ENCODE results near the gene C6orf163. TPM values are rescaled to one million over a fixed set of nuclear protein-coding genes. Genes with fewer than 3 reads are reported as not detected.
"Not testable (repeated sequence)": the region's sequence is repeated elsewhere in the genome, so short reads cannot be mapped to it uniquely, and the experiment has no call there.

The C6orf163 gene
- total RNA-seq (2021) = 2.1 TPM in 2 replicates
- percentile 69 among the genes with signal in this experiment for Bru-seq, nascent RNA
- percentile 75 among the genes with signal in this experiment for BruChase-seq, experiment 1, labeled RNA remaining after a 2-hour chase
- percentile 60 among the genes with signal in this experiment for BruChase-seq, experiment 2, labeled RNA remaining after a 6-hour chase
- long read RNA-seq = 0 reads

DNA sequence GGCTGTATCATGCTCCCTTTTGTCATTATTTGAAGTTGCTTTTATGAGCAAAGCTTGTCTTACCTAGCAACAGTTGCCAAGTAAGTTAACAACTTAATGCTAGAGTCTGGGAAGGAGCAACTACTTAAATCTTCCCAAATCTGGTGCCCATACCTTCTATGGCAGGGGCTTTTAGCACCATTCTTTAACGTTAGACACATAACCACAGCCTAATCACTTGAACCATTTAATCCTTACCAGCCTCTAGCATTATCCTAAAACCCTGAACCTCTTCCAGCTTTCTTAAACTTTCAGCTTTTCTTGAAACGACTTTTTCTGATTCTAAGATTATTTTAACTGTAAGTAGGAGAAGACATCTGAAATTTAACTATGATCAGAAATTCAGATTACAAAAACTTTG lies at the start of gene C6orf163:
Gene C6orf163 (plus strand): TSS at position 83 of the 400 bp plus-strand sequence. CDS start 287 bp downstream, at position 370.
- BruUV-seq (replicated peaks) = no TSS peak
- intact Hi-C loops (cut with micrococcal nuclease; ENCODE audit: unreplicated experiment) = no loop called here
- Histone ChIP-seq H3K27ac (ENCODE audit: low read depth, low read length, poor library complexity, severe bottlenecking) (no peak within 1 kb of the TSS), H3K36me3 (ENCODE audit: insufficient read depth, low read length, poor library complexity, severe bottlenecking) (no peaks in the 10 kb centered on the region), H3K9me3 (ENCODE audit: low read depth, low read length, poor library complexity, severe bottlenecking) (no peaks in the 10 kb centered on the region), H3K27me3 (replicated peaks; ENCODE audit: insufficient read depth, low read depth, low read length, poor library complexity) (no peaks in the 10 kb centered on the region), H3K4me1 (ENCODE audit: insufficient read depth, low read length, poor library complexity, severe bottlenecking) (peaks cover 9% of the 10 kb centered on the region), H3K4me3 (ENCODE audit: low read depth, low read length, poor library complexity, severe bottlenecking) (no peak within 1 kb of the TSS)
- ChIA-PET POLR2A (ENCODE audit: low non-redundant PET) (no interaction called here), CTCF (no interaction called here)
- no peak for DNase-seq (ENCODE audit: low spot score)
- no peak for TF ChIP-seq CTCF (conservative IDR thresholded peaks at IDR 0.05; ENCODE audit: low read depth, low read length)

- TF ChIP-seq EZH2 (IDR thresholded peaks at IDR 0.05; ENCODE audit: borderline replicate concordance, low read depth, low read length, poor library complexity, severe bottlenecking) (no peak), CTCF (conservative IDR thresholded peaks at IDR 0.05; ENCODE audit: low read depth, low read length) (no peak)
- ChIA-PET CTCF (no interaction called here), POLR2A (ENCODE audit: low non-redundant PET) (interaction anchor here (0.5 kb wide), 1 partner anchor 250 kb away, joined by 4 read pairs; no protein-coding TSS in a partner anchor)
- intact Hi-C loops (cut with micrococcal nuclease; ENCODE audit: unreplicated experiment) = no loop called here
- Histone ChIP-seq H3K4me1 (ENCODE audit: insufficient read depth, low read length, poor library complexity, severe bottlenecking) (no peaks in the 10 kb centered on the region), H3K9me3 (ENCODE audit: low read depth, low read length, poor library complexity, severe bottlenecking) (no peaks in the 10 kb centered on the region), H3K27ac (ENCODE audit: low read depth, low read length, poor library complexity, severe bottlenecking) (no peak overlapping the region), H3K27me3 (replicated peaks; ENCODE audit: insufficient read depth, low read depth, low read length, poor library complexity) (peaks cover 67% of the 10 kb centered on the region), H3K36me3 (ENCODE audit: insufficient read depth, low read length, poor library complexity, severe bottlenecking) (no peaks in the 10 kb centered on the region), H3K4me3 (ENCODE audit: low read depth, low read length, poor library complexity, severe bottlenecking) (no peak overlapping the region)
- DNase-seq (ENCODE audit: low spot score) = no peak
- no TSS peak for BruUV-seq (replicated peaks)
Measured at GRCh38 chr6:87297119-87297518, 47.5 kb upstream of the C6orf163 start.

- H3K36me3 ChIP-seq (ENCODE audit: insufficient read depth, low read length, poor library complexity, severe bottlenecking); BruUV-seq (replicated peaks); POLR2A ChIA-PET (ENCODE audit: low non-redundant PET); DNase-seq (ENCODE audit: low spot score); H3K4me3 ChIP-seq (ENCODE audit: low read depth, low read length, poor library complexity, severe bottlenecking); intact Hi-C loops (cut with micrococcal nuclease; ENCODE audit: unreplicated experiment); CTCF ChIA-PET; H3K4me1 ChIP-seq (ENCODE audit: insufficient read depth, low read length, poor library complexity, severe bottlenecking); H3K27ac ChIP-seq (ENCODE audit: low read depth, low read length, poor library complexity, severe bottlenecking); H3K9me3 ChIP-seq (ENCODE audit: low read depth, low read length, poor library complexity, severe bottlenecking): not testable (repeated sequence)
- peaks cover 37% of the 10 kb centered on the region for H3K27me3 ChIP-seq (replicated peaks; ENCODE audit: insufficient read depth, low read depth, low read length, poor library complexity)
Measured at GRCh38 chr6:87301277-87301676, 43.3 kb upstream of the C6orf163 start.

DNA sequence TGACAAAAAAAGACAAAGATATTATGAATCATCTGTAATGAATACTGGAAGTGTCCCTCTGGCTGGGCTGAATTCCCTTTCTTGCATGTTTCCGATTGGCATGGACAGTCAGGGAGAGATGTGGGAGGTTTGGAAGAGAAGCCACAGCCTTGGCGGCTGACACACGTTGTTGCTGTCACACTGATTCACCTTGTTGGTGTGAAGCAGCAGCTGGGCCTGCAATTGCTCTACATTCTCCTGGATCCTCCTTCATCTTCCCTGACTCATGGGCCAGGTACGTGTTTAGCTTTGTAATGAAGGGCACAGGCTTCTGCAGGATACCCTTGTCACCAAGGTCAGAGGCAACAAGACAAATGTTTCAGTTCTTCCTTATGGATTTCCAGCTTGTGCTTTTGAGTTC lies 35.6 kb upstream of the C6orf163 start:
- no peak for DNase-seq (ENCODE audit: low spot score)
- intact Hi-C loops (cut with micrococcal nuclease; ENCODE audit: unreplicated experiment) = no loop called here
- Histone ChIP-seq H3K4me1 (ENCODE audit: insufficient read depth, low read length, poor library complexity, severe bottlenecking) (no peaks in the 10 kb centered on the region), H3K4me3 (ENCODE audit: low read depth, low read length, poor library complexity, severe bottlenecking) (no peak overlapping the region), H3K9me3 (ENCODE audit: low read depth, low read length, poor library complexity, severe bottlenecking) (no peaks in the 10 kb centered on the region), H3K27me3 (replicated peaks; ENCODE audit: insufficient read depth, low read depth, low read length, poor library complexity) (peaks cover 29% of the 10 kb centered on the region), H3K27ac (ENCODE audit: low read depth, low read length, poor library complexity, severe bottlenecking) (no peak overlapping the region), H3K36me3 (ENCODE audit: insufficient read depth, low read length, poor library complexity, severe bottlenecking) (no peaks in the 10 kb centered on the region)
- no TSS peak for BruUV-seq (replicated peaks)
- TF ChIP-seq EZH2 (IDR thresholded peaks at IDR 0.05; ENCODE audit: borderline replicate concordance, low read depth, low read length, poor library complexity, severe bottlenecking) (no peak), CTCF (conservative IDR thresholded peaks at IDR 0.05; ENCODE audit: low read depth, low read length) (no peak)
- POLR2A ChIA-PET (ENCODE audit: low non-redundant PET) = no interaction called here
- CTCF ChIA-PET = no interaction called here
